Measurements from ENCODE around the gene RALGPS1. TPM values are rescaled to one million over a fixed set of nuclear protein-coding genes. Genes with fewer than 3 reads are reported as not detected.

Gene RALGPS1
- total RNA-seq, 2 experiments from 2014 or later, result 1.9 to 2.2 TPM

DNA sequence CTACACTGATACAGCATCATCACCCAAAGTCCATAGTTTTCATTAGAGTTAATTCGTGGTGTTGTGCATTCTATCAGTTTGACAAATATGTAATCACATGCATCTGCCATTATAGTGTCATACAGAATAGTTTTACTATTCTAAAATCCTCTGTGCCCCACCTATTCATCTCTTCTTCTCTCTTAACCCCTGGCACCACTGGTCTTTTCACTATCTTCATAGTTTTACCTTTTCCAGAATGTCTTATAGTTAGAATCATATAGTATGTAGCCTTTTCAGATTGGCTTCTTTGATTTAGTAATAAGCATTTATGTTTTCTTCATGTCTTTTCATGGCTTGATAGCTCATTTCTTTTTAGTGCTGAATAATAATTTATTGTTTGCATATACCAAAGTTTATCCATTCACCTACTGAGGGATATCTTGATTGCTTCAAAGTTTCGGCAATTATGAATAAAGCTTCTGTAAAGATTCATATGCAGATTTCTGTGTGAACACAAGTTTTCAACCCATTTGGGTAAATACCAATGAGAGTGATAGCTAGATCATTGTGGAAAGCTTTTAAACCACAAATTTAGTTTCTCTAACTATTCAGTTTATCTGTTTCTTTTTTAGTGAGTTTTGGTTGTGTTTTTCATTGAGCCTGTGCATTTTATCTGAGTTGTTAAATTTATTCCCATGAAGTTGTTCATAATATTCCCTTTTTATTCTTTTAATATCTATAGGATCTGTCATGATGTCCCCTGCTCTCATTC is 84.9 kb downstream of the RALGPS1 start:
- ChIA-PET CTCF (interaction anchor here (1.1 kb wide), 1 partner anchor 25 kb away, joined by 3 read pairs; no protein-coding TSS in a partner anchor), POLR2A (interaction anchor here (0.6 to 0.8 kb wide), 3 partner anchors 15 to 166 kb away, joined by 3 read pairs; no protein-coding TSS in a partner anchor)
- Mint-ChIP-seq H3K4me3 (no peak overlapping the region), H3K27ac (no peak overlapping the region), H3K9me3 (no peaks in the 10 kb centered on the region), H3K4me1 (ENCODE audit: low read depth) (peaks cover 12% of the 10 kb centered on the region), H3K36me3 (ENCODE audit: low read depth) (peaks cover 3% of the 10 kb centered on the region), H3K27me3 (peaks cover 15% of the 10 kb centered on the region)
- ATAC-seq, result no peak
- intact Hi-C loops (cut with micrococcal nuclease), result no loop called here
- DNase-seq, result no peak
- TF ChIP-seq, protein P1, sequence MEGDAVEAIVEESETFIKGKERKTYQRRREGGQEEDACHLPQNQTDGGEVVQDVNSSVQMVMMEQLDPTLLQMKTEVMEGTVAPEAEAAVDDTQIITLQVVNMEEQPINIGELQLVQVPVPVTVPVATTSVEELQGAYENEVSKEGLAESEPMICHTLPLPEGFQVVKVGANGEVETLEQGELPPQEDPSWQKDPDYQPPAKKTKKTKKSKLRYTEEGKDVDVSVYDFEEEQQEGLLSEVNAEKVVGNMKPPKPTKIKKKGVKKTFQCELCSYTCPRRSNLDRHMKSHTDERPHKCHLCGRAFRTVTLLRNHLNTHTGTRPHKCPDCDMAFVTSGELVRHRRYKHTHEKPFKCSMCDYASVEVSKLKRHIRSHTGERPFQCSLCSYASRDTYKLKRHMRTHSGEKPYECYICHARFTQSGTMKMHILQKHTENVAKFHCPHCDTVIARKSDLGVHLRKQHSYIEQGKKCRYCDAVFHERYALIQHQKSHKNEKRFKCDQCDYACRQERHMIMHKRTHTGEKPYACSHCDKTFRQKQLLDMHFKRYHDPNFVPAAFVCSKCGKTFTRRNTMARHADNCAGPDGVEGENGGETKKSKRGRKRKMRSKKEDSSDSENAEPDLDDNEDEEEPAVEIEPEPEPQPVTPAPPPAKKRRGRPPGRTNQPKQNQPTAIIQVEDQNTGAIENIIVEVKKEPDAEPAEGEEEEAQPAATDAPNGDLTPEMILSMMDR (IDR thresholded peaks at IDR 0.05), result no peak

DNA sequence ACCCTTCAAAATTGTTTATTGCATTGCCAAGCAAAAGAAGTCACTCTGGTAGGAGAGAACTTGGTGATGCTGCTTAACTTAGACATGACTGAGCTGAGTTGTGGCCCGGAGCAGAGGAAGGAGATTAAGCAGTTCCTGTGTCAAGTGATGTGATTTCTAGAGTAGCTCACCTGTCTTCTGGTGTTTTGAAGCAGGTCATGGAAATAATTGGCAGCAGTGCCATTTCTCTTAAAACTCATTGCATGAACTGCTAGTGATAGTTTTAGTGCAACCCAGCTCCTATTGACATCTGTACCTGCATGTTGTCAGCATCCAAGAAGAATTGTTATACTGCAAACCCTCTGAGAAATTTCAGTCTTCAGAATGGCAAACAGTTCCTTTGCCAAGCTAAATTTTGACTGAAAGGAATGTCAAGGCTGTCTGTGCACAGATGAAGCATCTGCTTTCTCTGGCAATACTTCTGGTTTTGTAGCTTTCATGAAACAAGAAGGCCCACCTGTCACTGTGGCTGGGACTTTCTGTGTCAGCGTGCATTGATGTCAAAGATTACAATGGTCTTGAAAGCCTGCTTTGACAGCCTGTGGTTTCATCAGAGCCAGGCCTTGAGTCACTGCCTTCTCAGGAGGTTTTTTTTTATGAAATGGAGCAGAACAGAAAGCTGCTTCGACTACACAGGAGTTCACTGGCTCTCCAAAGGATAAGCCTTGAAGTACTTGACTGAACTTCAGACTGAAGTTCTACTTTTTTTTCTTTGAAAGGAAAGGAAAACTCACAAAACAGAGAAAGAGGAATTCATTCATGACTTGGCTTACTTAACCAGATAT is 90.6 kb downstream of the RALGPS1 start:
- H3K27me3 Mint-ChIP-seq, result peaks cover 25% of the 10 kb centered on the region
- TF ChIP-seq, protein P1 (IDR thresholded peaks at IDR 0.05), result no peak
- POLR2A ChIA-PET, result interaction anchor here (0.8 to 1.4 kb wide), 4 partner anchors 18 to 29 kb away, joined by 3 to 5 read pairs (median 4); no protein-coding TSS in a partner anchor
- intact Hi-C loops (cut with micrococcal nuclease), result loop anchor here (1.0 kb wide), 1 partner anchor 19 kb away; no protein-coding TSS in a partner anchor
- no peaks in the 10 kb centered on the region for H3K36me3 Mint-ChIP-seq (ENCODE audit: low read depth)
- peaks cover 18% of the 10 kb centered on the region for H3K4me1 Mint-ChIP-seq (ENCODE audit: low read depth)
- DNase-seq (peak; percentile 90), ATAC-seq (peak; percentile 98)
- CTCF ChIA-PET, result interaction anchor here (0.6 to 2.1 kb wide), 7 partner anchors 19 to 2000 kb away, joined by 3 to 17 read pairs (median 3); no protein-coding TSS in a partner anchor
- peak overlapping the region; percentile 40 for H3K27ac Mint-ChIP-seq
- no peak overlapping the region for H3K4me3 Mint-ChIP-seq
- no peaks in the 10 kb centered on the region for H3K9me3 Mint-ChIP-seq

DNA sequence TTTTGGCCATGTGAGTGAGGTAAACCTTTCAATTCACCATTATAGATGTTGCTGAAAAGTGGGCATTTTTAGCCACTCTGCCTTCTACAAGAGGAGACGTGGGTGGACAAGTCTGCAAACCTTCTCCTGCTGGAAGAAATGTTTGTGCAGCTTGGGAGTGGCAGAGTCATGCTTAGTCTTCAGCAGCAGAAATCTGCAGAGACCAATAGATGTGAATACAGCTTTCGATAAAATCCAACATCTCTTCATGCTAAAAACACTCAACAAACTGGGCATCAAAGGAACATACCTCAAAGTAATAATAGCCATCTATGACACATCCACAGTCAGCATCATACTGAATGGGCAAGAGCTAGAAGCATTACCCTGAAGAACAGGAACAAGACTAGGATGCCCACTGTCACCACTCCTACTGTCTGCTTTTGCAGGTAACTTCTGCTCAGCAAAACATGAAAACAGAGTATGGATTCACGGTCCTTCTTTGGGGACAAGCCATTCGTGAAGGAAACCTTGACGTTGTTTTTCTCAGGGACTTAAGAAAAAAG is 91.3 kb downstream of the RALGPS1 start:
- intact Hi-C loops (cut with micrococcal nuclease), result loop anchor here (1.0 kb wide), 1 partner anchor 20 kb away; no protein-coding TSS in a partner anchor
- no peaks in the 10 kb centered on the region for H3K36me3 Mint-ChIP-seq (ENCODE audit: low read depth)
- CTCF ChIA-PET, result interaction anchor here (1.1 to 2.1 kb wide), 3 partner anchors 19 to 70 kb away, joined by 3 to 17 read pairs (median 6); no protein-coding TSS in a partner anchor
- POLR2A ChIA-PET, result interaction anchor here (0.8 to 1.4 kb wide), 4 partner anchors 19 to 30 kb away, joined by 3 to 5 read pairs (median 4); no protein-coding TSS in a partner anchor
- no peak overlapping the region for H3K4me3 Mint-ChIP-seq
- H3K4me1 Mint-ChIP-seq (ENCODE audit: low read depth), result peaks cover 18% of the 10 kb centered on the region
- H3K27ac Mint-ChIP-seq, result no peak overlapping the region
- TF ChIP-seq, protein P1 (IDR thresholded peaks at IDR 0.05), result no peak
- H3K27me3 Mint-ChIP-seq, result peaks cover 29% of the 10 kb centered on the region
- no peaks in the 10 kb centered on the region for H3K9me3 Mint-ChIP-seq
- DNase-seq (no peak), ATAC-seq (peak; percentile 3)

DNA sequence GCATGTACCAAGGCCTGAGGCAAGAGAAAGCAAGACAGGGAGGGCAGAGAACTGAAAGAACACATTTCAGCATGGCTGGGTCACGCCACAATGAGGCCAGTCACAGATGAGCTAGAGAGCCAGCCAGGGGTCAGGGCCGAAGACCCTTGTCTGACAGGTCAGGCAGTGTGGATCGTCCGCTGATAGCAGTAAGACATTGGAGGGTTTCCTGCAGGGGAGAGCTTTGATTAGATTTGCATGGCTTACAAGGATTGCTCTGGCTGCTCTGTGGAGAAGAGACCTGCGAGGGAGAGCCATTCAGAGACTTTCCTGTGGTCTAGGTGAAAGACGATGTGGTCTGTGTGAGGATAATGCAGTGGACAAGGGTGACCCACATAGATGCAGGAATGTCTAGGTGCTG is 93.1 kb downstream of the RALGPS1 start:
- no peak for ATAC-seq
- intact Hi-C loops (cut with micrococcal nuclease), result no loop called here
- peaks cover 32% of the 10 kb centered on the region for H3K27me3 Mint-ChIP-seq
- TF ChIP-seq, protein P1 (IDR thresholded peaks at IDR 0.05), result no peak
- no peak for DNase-seq
- no peaks in the 10 kb centered on the region for H3K9me3 Mint-ChIP-seq
- no peak overlapping the region for H3K4me3 Mint-ChIP-seq
- peaks cover 18% of the 10 kb centered on the region for H3K4me1 Mint-ChIP-seq (ENCODE audit: low read depth)
- no peak overlapping the region for H3K27ac Mint-ChIP-seq
- ChIA-PET POLR2A (no interaction called here), CTCF (interaction anchor here (0.8 kb wide), 1 partner anchor 42 kb away, joined by 3 read pairs; no protein-coding TSS in a partner anchor)
- no peaks in the 10 kb centered on the region for H3K36me3 Mint-ChIP-seq (ENCODE audit: low read depth)
